Neural progenitor cell (in vitro differentiated cells): ENCODE measurements around the gene ABTB2. TPM values are rescaled to one million over a fixed set of nuclear protein-coding genes. Genes with fewer than 3 reads are reported as not detected.

Experiments
- DNase-seq: peaks from one replicate; pipeline ENCODE4 v3.0.0-alpha.2; 2016; ENCODE audit warnings: low spot score
- H2AFZ ChIP-seq: fragments of 200-600 bp; sonication (generic); replicated peaks from 2 replicates; pipeline ENCODE4 v1.6.1; 2016; ENCODE audit warnings: antibody characterized with exemption
- H3F3A ChIP-seq: fragments of 200-600 bp; sonication (generic); 2 replicates; pipeline ENCODE4 v1.6.1; 2016; ENCODE audit warnings: antibody characterized with exemption, low read depth
- H3K27ac ChIP-seq: fragments of 200-600 bp; sonication (generic); 2 replicates; pipeline ENCODE4 v1.5.1; 2016; ENCODE audit warnings: mild to moderate bottlenecking
- H3K27me3 ChIP-seq: fragments of 200-600 bp; sonication (generic); 2 replicates; pipeline ENCODE4 v1.6.1; 2016; ENCODE audit warnings: mild to moderate bottlenecking, moderate library complexity
- H3K36me3 ChIP-seq: fragments of 200-600 bp; sonication (generic); 2 replicates; pipeline ENCODE4 v1.5.1; 2016
- H3K4me1 ChIP-seq: fragments of 200-600 bp; sonication (generic); 2 replicates; pipeline ENCODE4 v1.6.1; 2016; ENCODE audit warnings: mixed run types
- H3K4me2 ChIP-seq: fragments of 200-600 bp; sonication (generic); 2 replicates; pipeline ENCODE4 v1.6.1; 2016
- H3K4me3 ChIP-seq: fragments of 200-600 bp; sonication (generic); 2 replicates; pipeline ENCODE4 v1.5.1; 2016
- H3K79me2 ChIP-seq: fragments of 200-600 bp; sonication (generic); 2 replicates; pipeline ENCODE4 v1.6.1; 2016; ENCODE audit warnings: low read depth
- H3K9ac ChIP-seq: fragments of 200-600 bp; sonication (generic); 2 replicates; pipeline ENCODE4 v1.6.1; 2016
- H3K9me3 ChIP-seq: fragments of 200-600 bp; sonication (generic); 2 replicates; pipeline ENCODE4 v1.5.1; 2016; ENCODE audit warnings: low read depth
- H4K20me1 ChIP-seq: fragments of 200-600 bp; sonication (generic); 2 replicates; pipeline ENCODE4 v1.6.1; 2016; ENCODE audit warnings: low read depth
- H3K27ac Mint-ChIP-seq: 3 replicates; pipeline ENCODE4 v1.8.0; 2021; ENCODE audit warnings: mixed read lengths
- H3K27me3 Mint-ChIP-seq: 2 replicates; pipeline ENCODE4 v1.8.0; 2022; ENCODE audit warnings: low read depth, mild to moderate bottlenecking, inconsistent platforms, moderate library complexity, mixed read lengths; ENCODE audit not compliant: insufficient read depth
- H3K36me3 Mint-ChIP-seq: 3 replicates; pipeline ENCODE4 v1.8.0; 2021; ENCODE audit warnings: mixed read lengths
- H3K4me1 Mint-ChIP-seq: 3 replicates; pipeline ENCODE4 v1.8.0; 2021; ENCODE audit warnings: mixed read lengths
- H3K4me3 Mint-ChIP-seq: 3 replicates; pipeline ENCODE4 v1.8.0; 2021; ENCODE audit warnings: mild to moderate bottlenecking, moderate library complexity, mixed read lengths
- H3K9me3 Mint-ChIP-seq: 3 replicates; pipeline ENCODE4 v1.8.0; 2020; ENCODE audit warnings: mixed read lengths
- CTCF ChIP-seq: fragments of 200-600 bp; sonication (generic); IDR thresholded peaks from 2 replicates; pipeline ENCODE4 v1.5.1; 2017; ENCODE audit warnings: antibody characterized with exemption, mild to moderate bottlenecking
- EZH2 ChIP-seq: fragments of 200-600 bp; sonication (generic); IDR thresholded peaks from 2 replicates; pipeline ENCODE4 v1.6.1; 2017; ENCODE audit warnings: antibody characterized with exemption, mild to moderate bottlenecking, moderate library complexity
- EZH2phosphoT487 ChIP-seq: fragments of 200-600 bp; sonication (generic); IDR thresholded peaks from 2 replicates; pipeline ENCODE4 v1.6.1; 2017; ENCODE audit warnings: antibody characterized with exemption
- total RNA-seq: library from RNA; depleted of rRNA; stranded (reverse); fragments of >200 nt; gene quantifications from 2 replicates; pipeline ENCODE4 v1.2.3, GENCODE V29; 2015; ENCODE audit warnings: low replicate concordance

ABTB2 gene
- total RNA-seq, 1 donor from 2014 or later = 0.37 TPM

DNA sequence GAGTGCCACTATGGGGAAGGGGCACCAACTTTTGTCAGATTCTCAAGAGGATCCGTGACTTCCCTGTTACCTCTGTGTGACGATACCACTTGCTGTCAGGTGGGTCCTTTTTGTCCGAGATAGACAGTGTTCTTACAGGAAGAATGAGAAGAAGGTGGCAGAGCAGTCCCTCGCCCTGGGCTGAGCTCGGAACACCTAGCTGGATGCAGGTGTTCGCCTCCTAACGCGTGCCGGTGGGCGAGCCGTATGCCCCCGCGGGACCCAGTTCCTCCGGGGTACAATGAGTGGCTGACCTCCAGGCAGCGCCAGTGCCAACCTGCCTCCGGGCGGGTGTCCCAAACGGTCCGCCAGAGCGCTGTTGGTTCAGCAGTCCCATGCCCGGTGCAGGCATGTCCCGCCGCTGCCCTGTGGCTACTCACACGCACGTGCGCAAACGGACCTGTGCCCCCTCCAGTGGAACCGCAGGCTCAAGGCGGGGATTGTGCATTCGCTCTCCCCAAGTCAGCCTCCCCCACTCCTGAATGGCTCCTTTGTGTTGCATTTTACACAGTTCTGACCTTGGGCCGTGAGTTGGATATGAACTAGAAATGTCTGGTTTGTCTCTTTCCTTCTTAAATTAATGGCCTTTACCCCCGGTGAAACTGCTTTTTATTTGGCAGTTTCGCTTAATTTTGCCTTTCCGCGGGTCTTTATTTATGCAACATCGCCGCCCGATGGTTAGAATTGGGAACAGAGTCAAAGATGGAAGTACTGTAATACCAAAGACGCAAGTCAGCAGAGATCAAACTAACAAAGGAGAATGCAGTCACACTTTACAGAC, 1.1 kb upstream of the ABTB2 start:
- peaks cover 24% of the 10 kb centered on the region for H3K4me1 Mint-ChIP-seq
- no peaks in the 10 kb centered on the region for H3K9me3 Mint-ChIP-seq
- H3K27me3 Mint-ChIP-seq = peaks cover 11% of the 10 kb centered on the region
- peaks cover 68% of the 10 kb centered on the region for H3K27me3 ChIP-seq
- H3K36me3 ChIP-seq = no peaks in the 10 kb centered on the region
- peak; percentile 83 for DNase-seq
- peaks cover 22% of the 10 kb centered on the region for H4K20me1 ChIP-seq
- H3K79me2 ChIP-seq = no peaks in the 10 kb centered on the region
- H3K36me3 Mint-ChIP-seq = no peaks in the 10 kb centered on the region
- peak overlapping the region; percentile 46 for H2AFZ ChIP-seq
- H3K4me3 Mint-ChIP-seq = peak overlapping the region; percentile 85
- TF ChIP-seq EZH2 (peak; percentile 21), CTCF (peak; percentile 96), EZH2phosphoT487 (no peak)
- peaks cover 7% of the 10 kb centered on the region for H3K4me1 ChIP-seq
- H3K9ac ChIP-seq = no peak overlapping the region
- H3K27ac Mint-ChIP-seq = no peak overlapping the region
- peak overlapping the region; percentile 59 for H3K4me3 ChIP-seq
- H3F3A ChIP-seq = peaks cover 19% of the 10 kb centered on the region
- H3K27ac ChIP-seq = no peak overlapping the region
- H3K9me3 ChIP-seq = no peaks in the 10 kb centered on the region
- peak overlapping the region; percentile 76 for H3K4me2 ChIP-seq

- Mint-ChIP-seq H3K27ac (no peak overlapping the region), H3K4me1 (peaks cover 25% of the 10 kb centered on the region), H3K36me3 (no peaks in the 10 kb centered on the region), H3K4me3 (peak overlapping the region; percentile 85), H3K9me3 (no peaks in the 10 kb centered on the region), H3K27me3 (peaks cover 11% of the 10 kb centered on the region)
- TF ChIP-seq CTCF = no peak
- no peak for TF ChIP-seq EZH2
- no peak for TF ChIP-seq EZH2phosphoT487
- Histone ChIP-seq H3K27me3 (peaks cover 75% of the 10 kb centered on the region), H3K9ac (no peak overlapping the region), H3K4me3 (peak overlapping the region; percentile 59), H3K79me2 (no peaks in the 10 kb centered on the region), H3K9me3 (no peaks in the 10 kb centered on the region), H4K20me1 (peaks cover 22% of the 10 kb centered on the region), H2AFZ (peak overlapping the region; percentile 88), H3K27ac (no peak overlapping the region), H3K4me2 (peak overlapping the region; percentile 76), H3K4me1 (peaks cover 7% of the 10 kb centered on the region), H3F3A (peaks cover 19% of the 10 kb centered on the region), H3K36me3 (no peaks in the 10 kb centered on the region)
- DNase-seq = peak; percentile 83
Measured at GRCh38 chr11:34358258-34358727, 483 bp upstream of the ABTB2 start.

DNA sequence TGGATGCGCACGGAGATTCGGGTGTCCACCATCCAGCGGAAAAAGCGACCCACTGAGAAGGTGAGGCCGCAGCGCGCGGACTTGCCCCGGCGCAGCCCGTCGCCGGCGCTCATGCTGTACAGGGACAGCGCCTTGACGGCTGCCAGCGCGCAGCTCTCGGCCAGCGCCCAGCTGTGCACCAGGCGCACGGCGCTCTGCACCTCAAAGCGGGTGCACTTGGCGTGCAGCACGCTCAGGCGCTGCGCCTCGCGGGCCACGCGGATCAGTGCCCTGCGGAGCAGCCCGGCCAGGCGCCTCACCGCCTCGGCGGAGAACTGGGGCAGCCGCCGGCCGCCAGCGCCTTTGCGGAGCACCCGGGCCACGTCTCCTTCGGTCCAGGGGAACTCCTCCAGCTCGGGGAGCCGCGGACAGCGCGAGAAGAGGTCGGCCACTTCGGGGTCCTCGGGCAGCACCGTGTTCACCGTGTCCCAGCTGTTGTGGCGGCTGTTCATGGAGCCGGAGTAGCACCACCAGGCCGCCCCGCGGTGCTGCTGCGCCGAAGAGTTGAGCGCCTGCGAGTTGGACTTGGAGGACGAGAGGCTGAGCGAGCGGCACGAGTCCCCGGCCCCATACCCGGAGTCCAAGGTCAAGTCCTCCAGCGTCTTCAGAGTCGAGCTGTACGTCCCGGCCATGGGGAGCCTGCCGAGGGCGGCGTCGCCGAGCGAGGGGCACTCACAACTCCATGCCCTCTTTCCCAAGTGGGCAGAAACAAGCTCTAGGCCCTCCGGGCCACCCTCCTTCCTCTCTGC, 703 bp downstream of the ABTB2 start:
- Mint-ChIP-seq H3K27me3 (peaks cover 11% of the 10 kb centered on the region), H3K4me3 (peak overlapping the region; percentile 85), H3K36me3 (no peaks in the 10 kb centered on the region), H3K27ac (no peak overlapping the region), H3K4me1 (peaks cover 25% of the 10 kb centered on the region), H3K9me3 (no peaks in the 10 kb centered on the region)
- H3K27me3 ChIP-seq = peaks cover 78% of the 10 kb centered on the region
- H2AFZ ChIP-seq = peak overlapping the region; percentile 26
- no peak overlapping the region for H3K9ac ChIP-seq
- no peaks in the 10 kb centered on the region for H3K36me3 ChIP-seq
- H3K4me1 ChIP-seq = peaks cover 7% of the 10 kb centered on the region
- TF ChIP-seq EZH2phosphoT487 = peak; percentile 87
- peak; percentile 93 for TF ChIP-seq EZH2
- no peak for TF ChIP-seq CTCF
- peak overlapping the region; percentile 61 for H3K4me3 ChIP-seq
- peak overlapping the region; percentile 86 for H3K4me2 ChIP-seq
- H3K79me2 ChIP-seq = no peaks in the 10 kb centered on the region
- H3K27ac ChIP-seq = no peak overlapping the region
- no peaks in the 10 kb centered on the region for H3K9me3 ChIP-seq
- peaks cover 22% of the 10 kb centered on the region for H4K20me1 ChIP-seq
- peak; percentile 73 for DNase-seq
- peaks cover 19% of the 10 kb centered on the region for H3F3A ChIP-seq
